ENCODE results near the gene IRX5. TPM values are rescaled to one million over a fixed set of nuclear protein-coding genes. Genes with fewer than 3 reads are reported as not detected.

The IRX5 gene
- total RNA-seq, 1 experiment from 2014 or later = 0.86 TPM

GRCh38 chr16:54928016-54928356 lies 2.7 kb upstream of the IRX5 start (continued):
- TF ChIP-seq EGR1 (IDR thresholded peaks at IDR 0.05; ENCODE audit: low read depth) (no peak), SP1 (IDR thresholded peaks at IDR 0.05; ENCODE audit: low read depth) (no peak), CEBPB (IDR thresholded peaks at IDR 0.05; ENCODE audit: low read depth) (no peak), JUND (IDR thresholded peaks at IDR 0.05) (no peak)

- intact Hi-C loops (cut with micrococcal nuclease) = loop anchor here (10.0 kb wide), 1 partner anchor 1154 kb away; no protein-coding TSS in a partner anchor
- no peaks in the 10 kb centered on the region for H3K36me3 ChIP-seq (ENCODE audit: control insufficient read depth in 1 of 2, insufficient read depth in 2 of 2, low read length in 2 of 2)
- POLR2A ChIA-PET = interaction anchor here (0.6 kb wide), 1 partner anchor 112 kb away, joined by 3 read pairs; no protein-coding TSS in a partner anchor
- no peaks in the 10 kb centered on the region for H3K9me3 ChIP-seq (ENCODE audit: control insufficient read depth in 1 of 2, insufficient read depth in 1 of 2, low read depth in 1 of 2, low read length in 2 of 2)
- CTCF ChIA-PET = no interaction called here
- RAD21 ChIA-PET (ENCODE audit: low non-redundant PET in 1 of 2, low total read pairs in 2 of 2, uncharacterized antibody in 2 of 2, unreplicated experiment in 2 of 2) = no interaction called here
- H3K9ac ChIP-seq (ENCODE audit: low read length) = no peak overlapping the region; the same call in 1 of the 2 replicates
- peak; percentile 66 for ATAC-seq
- H2AFZ ChIP-seq (ENCODE audit: low read depth, low read length, poor library complexity, severe bottlenecking) = no peak overlapping the region
- peak overlapping the region; percentile 89 for H3K4me2 ChIP-seq (ENCODE audit: low read length)
- H3K27ac ChIP-seq (ENCODE audit: low read depth, low read length) = peak overlapping the region; percentile 76
- peaks cover 20% of the 10 kb centered on the region for H3K27me3 ChIP-seq (ENCODE audit: insufficient read depth, low read length)
- no TSS peak for BruUV-seq (replicated peaks)
- no peak for DNase-seq (ENCODE audit: low read depth, low spot score)
- H4K20me1 ChIP-seq (ENCODE audit: insufficient read depth) = no peaks in the 10 kb centered on the region; the same call in 1 of the 2 replicates
- H3K4me3 ChIP-seq (replicated peaks in 1 of 2; ENCODE audit: low read depth in 1 of 2, low read length in 2 of 2) = peak overlapping the region; percentile 49 to 50; a peak in 3 of 4 replicates
- peaks cover 0 to 7% of the 10 kb centered on the region in 2 experiments; a peak in 1 of 4 replicates for H3K4me1 ChIP-seq (ENCODE audit: control insufficient read depth in 1 of 2, insufficient read depth in 2 of 2, low read length in 2 of 2)
- no peaks in the 10 kb centered on the region for H3K9me2 ChIP-seq (ENCODE audit: insufficient read depth)
- no peaks in the 10 kb centered on the region for H3K79me2 ChIP-seq (ENCODE audit: insufficient read depth, low read length)
- TF ChIP-seq YY1 (IDR thresholded peaks at IDR 0.05; ENCODE audit: extremely low read depth, insufficient replicate concordance, low read depth, low read length) = no peak
- TF ChIP-seq SRF (IDR thresholded peaks at IDR 0.05; ENCODE audit: low read depth) = no peak
- no peak for TF ChIP-seq EZH2phosphoT487 (IDR thresholded peaks at IDR 0.05; ENCODE audit: borderline replicate concordance)
- TF ChIP-seq EGR1 (IDR thresholded peaks at IDR 0.05; ENCODE audit: low read depth) = peak; percentile 27; the same call in 1 of the 2 replicates
- TF ChIP-seq ELF1 (IDR thresholded peaks at IDR 0.05; ENCODE audit: borderline replicate concordance, low read depth) = no peak
- no peak for TF ChIP-seq CEBPB (IDR thresholded peaks at IDR 0.05; ENCODE audit: low read depth)
- no peak for TF ChIP-seq TCF7L2 (IDR thresholded peaks at IDR 0.05; ENCODE audit: borderline replicate concordance, extremely low read depth, insufficient read depth, insufficient read length)
- no peak for TF ChIP-seq SIN3A (IDR thresholded peaks at IDR 0.05; ENCODE audit: low read depth)
- no peak for TF ChIP-seq ZBTB33 (IDR thresholded peaks at IDR 0.05; ENCODE audit: extremely low read depth, insufficient replicate concordance, low read length)
- no peak for TF ChIP-seq ZNF274 (IDR thresholded peaks at IDR 0.05; ENCODE audit: low read depth, low read length)
- TF ChIP-seq POLR2AphosphoS5 (IDR thresholded peaks at IDR 0.05; ENCODE audit: low read depth, low read length) = no peak
- TF ChIP-seq ATF3 (IDR thresholded peaks at IDR 0.05) = no peak
- no peak for TF ChIP-seq REST (IDR thresholded peaks at IDR 0.05; ENCODE audit: low read depth)
- no peak for TF ChIP-seq POLR2A (IDR thresholded peaks at IDR 0.05; ENCODE audit: borderline replicate concordance, extremely low read depth, insufficient read depth, insufficient read length)
- TF ChIP-seq SP1 (IDR thresholded peaks at IDR 0.05; ENCODE audit: low read depth) = no peak
Measured at GRCh38 chr16:54928411-54929089, 2.1 kb upstream of the IRX5 start.
